ENCODE data around the gene MAEL. TPM values are rescaled to one million over a fixed set of nuclear protein-coding genes. Genes with fewer than 3 reads are reported as not detected.

MAEL gene
- total RNA-seq, 1 experiment from 2014 or later: not detected

DNA sequence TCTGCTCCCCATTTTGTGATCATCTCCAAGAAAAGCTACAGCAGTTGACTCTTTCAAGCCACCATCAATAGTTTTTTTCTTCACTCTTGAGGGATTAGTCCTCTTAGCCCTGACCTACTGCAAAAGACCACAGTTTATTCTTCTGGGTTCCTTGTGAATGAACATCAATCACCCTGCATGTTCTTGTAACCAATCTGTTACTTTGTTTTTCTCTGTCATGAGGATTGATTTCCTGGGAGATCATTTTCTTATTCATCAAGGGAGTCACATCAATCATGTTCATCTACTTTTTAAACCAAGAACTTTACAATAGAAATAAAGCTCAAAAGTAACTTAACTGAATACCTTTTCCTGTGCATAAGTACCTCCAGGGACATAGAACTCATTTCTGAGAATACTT, 35.6 kb upstream of the MAEL start:
- Histone ChIP-seq H2BK120ac (ENCODE audit: low read depth, low read length, poor library complexity, severe bottlenecking) (no peak overlapping the region), H3K79me2 (ENCODE audit: insufficient read depth, low read length) (no peaks in the 10 kb centered on the region), H3K4me2 (ENCODE audit: insufficient read depth, insufficient read length, low read length) (no peak overlapping the region), H4K91ac (ENCODE audit: insufficient read length, low read depth, low read length) (no peak overlapping the region), H3K14ac (ENCODE audit: insufficient read depth, low read length) (no peak overlapping the region), H3T11ph (ENCODE audit: low read length) (no peak overlapping the region), H2BK5ac (ENCODE audit: insufficient read length, low read length) (no peak overlapping the region), H2BK15ac (ENCODE audit: low read depth, low read length) (no peak overlapping the region), H3K23me2 (ENCODE audit: insufficient read length, low read depth, low read length, poor library complexity, severe bottlenecking) (no peaks in the 10 kb centered on the region), H3K4ac (ENCODE audit: low read depth, low read length) (no peak overlapping the region), H4K20me1 (ENCODE audit: control insufficient read depth, insufficient read depth, insufficient read length) (no peaks in the 10 kb centered on the region), H3K79me1 (ENCODE audit: insufficient read depth, low read depth, low read length, poor library complexity, severe bottlenecking) (no peaks in the 10 kb centered on the region), H3K56ac (ENCODE audit: insufficient read length, low read depth, low read length) (no peak overlapping the region), H4K5ac (ENCODE audit: insufficient read length, low read depth, low read length) (no peak overlapping the region), H2AK5ac (ENCODE audit: insufficient read length, low read length) (no peak overlapping the region), H3K9ac (ENCODE audit: extremely low read depth, insufficient read length, low read length) (no peak overlapping the region), H3K27ac (ENCODE audit: insufficient read length, low read depth, low read length) (no peak overlapping the region), H4K8ac (replicated peaks; ENCODE audit: insufficient read length, low read depth, low read length) (no peak overlapping the region), H2BK12ac (ENCODE audit: insufficient read length, low read depth, low read length) (no peak overlapping the region), H3K18ac (ENCODE audit: insufficient read length, low read depth, low read length) (no peak overlapping the region), H2AFZ (ENCODE audit: low read length) (no peak overlapping the region), H3K4me1 (ENCODE audit: insufficient read depth, low read length) (0 out of 2 replicates have a peak, but pooled peaks cover 5% of the 10 kb centered on the region), H3K27me3 (ENCODE audit: insufficient read depth, low read length) (no peaks in the 10 kb centered on the region), H3K23ac (ENCODE audit: insufficient read length, low read depth, low read length) (no peak overlapping the region), H2BK20ac (ENCODE audit: low read depth, low read length, poor library complexity, severe bottlenecking) (no peak overlapping the region), H3K9me3 (ENCODE audit: control insufficient read depth, low read depth, low read length) (no peaks in the 10 kb centered on the region)
- peaks cover 31% of the 10 kb centered on the region for H3K27me3 Mint-ChIP-seq (ENCODE audit: low read depth)
- H3K36me3 Mint-ChIP-seq (ENCODE audit: insufficient read depth in 1 of 3, low read depth in 3 of 3): no peaks in the 10 kb centered on the region; a peak in 1 of 7 replicates
- H3K9me3 Mint-ChIP-seq: no peaks in the 10 kb centered on the region
- peaks cover 39 to 40% of the 10 kb centered on the region in 2 experiments for H3K4me1 Mint-ChIP-seq
- no peak overlapping the region for H3K4me3 Mint-ChIP-seq
- TF ChIP-seq, protein P1, sequence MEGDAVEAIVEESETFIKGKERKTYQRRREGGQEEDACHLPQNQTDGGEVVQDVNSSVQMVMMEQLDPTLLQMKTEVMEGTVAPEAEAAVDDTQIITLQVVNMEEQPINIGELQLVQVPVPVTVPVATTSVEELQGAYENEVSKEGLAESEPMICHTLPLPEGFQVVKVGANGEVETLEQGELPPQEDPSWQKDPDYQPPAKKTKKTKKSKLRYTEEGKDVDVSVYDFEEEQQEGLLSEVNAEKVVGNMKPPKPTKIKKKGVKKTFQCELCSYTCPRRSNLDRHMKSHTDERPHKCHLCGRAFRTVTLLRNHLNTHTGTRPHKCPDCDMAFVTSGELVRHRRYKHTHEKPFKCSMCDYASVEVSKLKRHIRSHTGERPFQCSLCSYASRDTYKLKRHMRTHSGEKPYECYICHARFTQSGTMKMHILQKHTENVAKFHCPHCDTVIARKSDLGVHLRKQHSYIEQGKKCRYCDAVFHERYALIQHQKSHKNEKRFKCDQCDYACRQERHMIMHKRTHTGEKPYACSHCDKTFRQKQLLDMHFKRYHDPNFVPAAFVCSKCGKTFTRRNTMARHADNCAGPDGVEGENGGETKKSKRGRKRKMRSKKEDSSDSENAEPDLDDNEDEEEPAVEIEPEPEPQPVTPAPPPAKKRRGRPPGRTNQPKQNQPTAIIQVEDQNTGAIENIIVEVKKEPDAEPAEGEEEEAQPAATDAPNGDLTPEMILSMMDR (conservative IDR thresholded peaks at IDR 0.05): no peak
- no peak for DNase-seq
- H3K27ac Mint-ChIP-seq: no peak overlapping the region

Data from H9 (cell line).